GM10266 (cell line): Measurements from ENCODE around the gene RREB1.

Experiments
- DNase-seq: peaks from one replicate; pipeline ENCODE4 v3.0.0; 2012; ENCODE audit errors: extremely low spot score
- CTCF ChIP-seq: IDR thresholded peaks from 2 replicates; pipeline ENCODE4 v1.5.1; 2012; ENCODE audit warnings: mild to moderate bottlenecking, low read depth; ENCODE audit not compliant: control insufficient read depth, insufficient read depth; ENCODE audit errors: missing control alignments

The RREB1 gene

GRCh38 chr6:7166410-7167293 lies 58.9 kb downstream of the RREB1 start:
- no peak for DNase-seq
- TF ChIP-seq CTCF, result no peak

- no peak for TF ChIP-seq CTCF
- no peak for DNase-seq
Measured at GRCh38 chr6:7169296-7169721, 61.5 kb downstream of the RREB1 start.

GRCh38 chr6:7170117-7170732 lies 62.5 kb downstream of the RREB1 start:
- TF ChIP-seq CTCF, result no peak
- no peak for DNase-seq

GRCh38 chr6:7171119-7171518 lies 63.4 kb downstream of the RREB1 start:
- TF ChIP-seq CTCF, result no peak
- DNase-seq, result no peak

- DNase-seq, result no peak
- no peak for TF ChIP-seq CTCF
Measured at GRCh38 chr6:7171733-7172132, 64.0 kb downstream of the RREB1 start.

- no peak for TF ChIP-seq CTCF
- DNase-seq, result no peak
Measured at GRCh38 chr6:7172649-7173048, 64.9 kb downstream of the RREB1 start.
